ENCODE measurements around the gene MUC21.

The MUC21 gene

DNA sequence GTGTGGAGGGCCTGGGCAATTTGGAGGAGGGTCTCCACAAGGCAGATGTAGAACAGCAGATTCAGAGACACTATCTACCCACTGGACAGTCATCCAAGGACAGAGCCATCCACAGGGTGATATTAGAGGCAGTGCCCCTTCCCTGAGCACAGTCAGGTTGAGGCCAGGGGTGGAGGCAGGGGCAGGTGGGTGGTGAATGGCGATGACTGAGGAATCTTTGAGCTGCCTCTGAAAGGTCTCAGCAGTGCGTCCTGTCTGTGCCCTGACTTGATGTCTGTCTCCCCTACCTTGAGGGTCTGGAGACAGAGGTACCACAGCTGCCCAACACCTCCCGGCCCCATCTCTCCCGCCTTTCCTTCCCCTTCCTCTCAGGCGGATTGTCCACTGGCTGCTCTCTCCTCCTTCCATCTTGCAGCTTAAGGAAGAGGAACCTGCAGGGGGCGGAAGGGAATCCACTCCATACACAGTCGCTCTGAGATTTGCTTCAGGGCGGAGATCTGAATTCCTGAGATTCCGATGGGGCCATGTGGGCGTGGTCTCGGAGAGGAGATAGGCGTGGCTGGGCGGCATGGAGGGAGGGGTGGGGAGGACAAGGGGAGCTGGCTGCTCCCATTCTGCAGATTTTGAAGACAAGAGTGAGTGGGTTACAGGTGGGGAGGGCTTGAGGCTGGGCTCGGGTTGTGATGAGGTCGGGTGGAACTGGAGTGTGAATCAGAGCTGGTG, 41.0 kb upstream of the MUC21 start:
- H3K4me3 ChIP-seq (ENCODE audit: control insufficient read depth, low read depth, low read length): no peak overlapping the region
- peak; percentile 70 for DNase-seq (ENCODE audit: low read depth)
- TF ChIP-seq CTCF (conservative IDR thresholded peaks at IDR 0.05; ENCODE audit: control insufficient read depth, insufficient read depth, low read depth, low read length): peak; percentile 61

GRCh38 chr6:30944051-30944450, 39.5 kb upstream of the MUC21 start:
- no peak for TF ChIP-seq CTCF (conservative IDR thresholded peaks at IDR 0.05; ENCODE audit: control insufficient read depth, insufficient read depth, low read depth, low read length)
- H3K4me3 ChIP-seq (ENCODE audit: control insufficient read depth, low read depth, low read length): no peak overlapping the region
- no peak for DNase-seq (ENCODE audit: low read depth)

- no peak for TF ChIP-seq CTCF (conservative IDR thresholded peaks at IDR 0.05; ENCODE audit: control insufficient read depth, insufficient read depth, low read depth, low read length)
- no peak overlapping the region for H3K4me3 ChIP-seq (ENCODE audit: control insufficient read depth, low read depth, low read length)
- no peak for DNase-seq (ENCODE audit: low read depth)
These were observed 38.2 kb upstream of the MUC21 start for GRCh38 chr6:30945281-30945680.

DNA sequence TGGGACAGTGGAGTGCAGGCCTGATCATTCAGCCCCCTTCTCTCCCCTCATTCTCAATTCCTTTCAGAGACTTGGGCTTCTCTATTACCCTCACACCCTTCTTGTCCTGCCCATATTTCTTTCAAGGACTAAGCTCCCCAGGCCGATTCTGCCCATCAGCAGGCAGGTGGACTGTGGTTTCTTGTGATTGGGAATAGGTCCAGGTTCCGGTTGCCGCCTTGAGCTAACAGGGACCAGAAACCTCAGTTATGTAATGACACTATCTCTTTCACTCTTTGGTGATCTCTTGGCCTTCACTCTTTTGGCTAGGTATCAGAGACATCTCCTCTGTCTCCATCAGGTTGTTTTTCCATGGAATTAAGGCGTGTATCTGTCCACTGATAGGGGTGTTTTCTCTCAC, 36.3 kb upstream of the MUC21 start:
- no peak overlapping the region for H3K4me3 ChIP-seq (ENCODE audit: control insufficient read depth, low read depth, low read length)
- TF ChIP-seq CTCF (conservative IDR thresholded peaks at IDR 0.05; ENCODE audit: control insufficient read depth, insufficient read depth, low read depth, low read length): no peak
- no peak for DNase-seq (ENCODE audit: low read depth)

DNA sequence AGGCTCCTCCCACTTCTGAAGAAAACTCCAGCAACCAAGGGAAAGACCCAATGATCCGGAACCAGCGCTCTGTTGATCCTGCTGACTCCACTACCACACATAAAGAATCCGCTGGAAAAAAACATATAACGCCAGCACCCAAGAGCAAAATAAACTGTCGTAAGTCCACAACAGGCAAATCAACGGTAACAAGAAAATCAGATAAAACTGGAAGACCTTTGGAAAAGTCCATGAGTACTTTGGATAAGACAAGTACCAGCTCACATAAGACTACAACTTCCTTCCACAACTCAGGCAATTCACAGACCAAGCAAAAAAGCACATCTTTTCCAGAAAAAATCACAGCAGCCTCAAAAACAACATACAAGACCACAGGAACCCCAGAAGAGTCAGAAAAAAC, 34.7 kb upstream of the MUC21 start:
- DNase-seq (ENCODE audit: low read depth): no peak
- TF ChIP-seq CTCF (conservative IDR thresholded peaks at IDR 0.05; ENCODE audit: control insufficient read depth, insufficient read depth, low read depth, low read length): no peak

DNA sequence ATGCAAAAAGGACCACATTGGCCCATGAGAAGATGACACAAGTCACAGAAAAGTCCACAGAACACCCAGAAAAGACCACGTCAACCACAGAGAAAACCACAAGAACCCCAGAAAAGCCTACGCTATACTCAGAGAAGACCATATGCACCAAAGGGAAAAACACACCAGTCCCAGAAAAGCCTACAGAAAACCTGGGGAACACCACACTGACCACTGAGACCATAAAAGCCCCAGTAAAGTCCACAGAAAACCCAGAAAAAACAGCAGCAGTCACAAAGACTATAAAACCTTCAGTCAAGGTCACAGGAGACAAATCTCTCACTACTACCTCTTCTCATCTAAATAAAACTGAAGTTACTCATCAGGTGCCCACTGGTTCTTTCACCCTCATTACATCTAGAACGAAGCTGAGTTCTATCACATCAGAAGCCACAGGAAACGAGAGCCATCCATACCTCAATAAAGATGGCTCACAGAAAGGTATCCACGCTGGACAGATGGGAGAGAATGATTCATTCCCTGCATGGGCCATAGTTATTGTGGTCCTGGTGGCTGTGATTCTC, 31.5 kb upstream of the MUC21 start:
- no peak for TF ChIP-seq CTCF (conservative IDR thresholded peaks at IDR 0.05; ENCODE audit: control insufficient read depth, insufficient read depth, low read depth, low read length)
- H3K4me3 ChIP-seq (ENCODE audit: control insufficient read depth, low read depth, low read length): no peak overlapping the region
- no peak for DNase-seq (ENCODE audit: low read depth)

More for the DNA sequence above, 34.7 kb upstream of the MUC21 start:
- H3K4me3 ChIP-seq (ENCODE audit: control insufficient read depth, low read depth, low read length): no peak overlapping the region
